Activated naive CD4-positive, alpha-beta T cell treated with anti-CD3 and anti-CD28 coated beads, Interleukin-2, amount 10 ng/mL, durations not matched to agents 7 days and 5 days (primary cell): Measurements from ENCODE around the gene ABCA9.

ENCODE experiments used
- CTCF ChIA-PET: fragments of 350-600 bp; sonication (Branson Sonifier 250); formaldehyde crosslinking; loops from one replicate; lab custom pipeline; 2021; ENCODE audit warnings: antibody characterized with exemption; lab: Charles Lee
- DNase-seq: peaks from one replicate; pipeline ENCODE4 v3.0.0-alpha.2; 2020
- H3K27ac Mint-ChIP-seq: one replicate; pipeline ENCODE4 v1.8.0; 2021; ENCODE audit warnings: mild to moderate bottlenecking, moderate library complexity, mixed read lengths
- H3K27me3 Mint-ChIP-seq: one replicate; pipeline ENCODE4 v1.8.0; 2021; ENCODE audit warnings: mild to moderate bottlenecking, mixed read lengths
- H3K36me3 Mint-ChIP-seq: one replicate; pipeline ENCODE4 v1.8.0; 2021; ENCODE audit warnings: mixed read lengths
- H3K4me1 Mint-ChIP-seq: one replicate; pipeline ENCODE4 v1.8.0; 2021; ENCODE audit warnings: mixed read lengths
- H3K4me3 Mint-ChIP-seq: one replicate; pipeline ENCODE4 v1.8.0; 2021; ENCODE audit warnings: mild to moderate bottlenecking, moderate library complexity, mixed read lengths
- H3K9me3 Mint-ChIP-seq: one replicate; pipeline ENCODE4 v1.8.0; 2021; ENCODE audit warnings: mixed read lengths

Gene ABCA9

DNA sequence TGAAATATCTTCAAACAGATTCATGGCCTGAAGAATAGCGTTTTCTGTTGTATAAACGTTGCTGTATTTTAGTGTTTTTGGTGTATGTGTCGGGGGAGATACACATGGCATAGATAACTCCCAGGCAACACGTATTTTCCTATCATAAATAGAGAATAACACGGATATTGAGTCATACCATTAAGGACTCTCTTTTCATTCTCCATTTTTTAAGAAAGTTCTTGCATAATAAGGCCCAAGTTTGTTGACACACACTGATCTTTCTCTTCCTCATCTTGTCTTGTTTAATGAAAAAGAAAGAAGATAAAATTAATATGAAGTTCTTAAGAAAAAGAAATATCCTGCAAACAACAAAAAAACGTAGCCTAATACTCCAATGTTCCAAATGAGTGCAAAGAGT, 119.0 kb downstream of the ABCA9 start:
- Mint-ChIP-seq H3K9me3 (peaks cover 3% of the 10 kb centered on the region), H3K4me1 (no peaks in the 10 kb centered on the region), H3K27me3 (no peaks in the 10 kb centered on the region), H3K4me3 (no peak overlapping the region), H3K27ac (no peak overlapping the region), H3K36me3 (no peaks in the 10 kb centered on the region)
- no peak for DNase-seq
- CTCF ChIA-PET = no interaction called here

DNA sequence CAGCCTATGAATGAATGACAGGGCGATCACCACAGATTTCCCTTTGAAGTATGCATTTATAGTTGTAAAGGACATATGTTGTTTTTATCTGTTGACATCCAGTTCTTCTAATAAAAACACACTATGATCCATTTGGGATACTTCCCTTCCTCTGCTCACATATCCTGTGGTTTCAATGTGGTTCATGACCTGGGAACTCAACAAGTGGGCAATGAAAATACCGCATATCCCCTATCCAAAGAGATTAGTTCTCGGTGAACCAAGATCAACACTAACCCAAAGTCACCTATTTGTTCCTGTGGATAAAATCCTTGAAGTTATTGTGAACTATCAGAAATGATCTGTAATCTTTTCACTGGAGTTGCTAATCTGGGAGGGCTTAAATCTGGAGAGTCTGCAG, 121.5 kb downstream of the ABCA9 start:
- Mint-ChIP-seq H3K4me3 (no peak overlapping the region), H3K4me1 (no peaks in the 10 kb centered on the region), H3K9me3 (peaks cover 3% of the 10 kb centered on the region), H3K27ac (no peak overlapping the region), H3K36me3 (no peaks in the 10 kb centered on the region), H3K27me3 (no peaks in the 10 kb centered on the region)
- DNase-seq = no peak
- CTCF ChIA-PET = no interaction called here

GRCh38 chr17:68937890-68938514, 122.7 kb downstream of the ABCA9 start:
- H3K9me3 Mint-ChIP-seq = no peaks in the 10 kb centered on the region
- no peak for DNase-seq
- CTCF ChIA-PET = no interaction called here

GRCh38 chr17:68927516-68927915, 133.2 kb downstream of the ABCA9 start:
- Mint-ChIP-seq H3K4me3 (no peak overlapping the region), H3K27ac (no peak overlapping the region), H3K27me3 (no peaks in the 10 kb centered on the region), H3K9me3 (no peaks in the 10 kb centered on the region), H3K4me1 (no peaks in the 10 kb centered on the region), H3K36me3 (no peaks in the 10 kb centered on the region)
- CTCF ChIA-PET = no interaction called here
- DNase-seq = no peak

More at GRCh38 chr17:68937890-68938514, 122.7 kb downstream of the ABCA9 start:
- Mint-ChIP-seq H3K27me3 (no peaks in the 10 kb centered on the region), H3K4me3 (no peak overlapping the region), H3K27ac (no peak overlapping the region), H3K4me1 (no peaks in the 10 kb centered on the region), H3K36me3 (no peaks in the 10 kb centered on the region)

GRCh38 chr17:68924793-68925720, 135.7 kb downstream of the ABCA9 start:
- Mint-ChIP-seq H3K27ac (no peak overlapping the region), H3K4me1 (no peaks in the 10 kb centered on the region), H3K4me3 (no peak overlapping the region), H3K36me3 (no peaks in the 10 kb centered on the region), H3K27me3 (no peaks in the 10 kb centered on the region), H3K9me3 (no peaks in the 10 kb centered on the region)
- DNase-seq = no peak
- CTCF ChIA-PET = no interaction called here
